Effector memory CD8-positive, alpha-beta T cell (primary cell): ENCODE results near the gene ARAF.

Experiments used
- ATAC-seq: fragments of 150-1000 bp; cut with Tn5 transposase; replicated peaks from 2 replicates; pipeline ENCODE4 v1.10.0; 2021; ENCODE audit warnings: mild to moderate bottlenecking, moderate library complexity
- DNase-seq, 3 experiments: peaks; one replicate each; pipeline ENCODE4 v3.0.0; 2021
- H3K27ac Mint-ChIP-seq, 2 donors: one replicate each; pipeline ENCODE4 v1.8.0; 2022; ENCODE audit warnings: mild to moderate bottlenecking in 2 of 2, mixed read lengths in 2 of 2, moderate library complexity in 2 of 2
- H3K27me3 Mint-ChIP-seq, 2 donors: one replicate each; pipeline ENCODE4 v1.8.0; 2022; ENCODE audit warnings: mixed read lengths in 2 of 2
- H3K36me3 Mint-ChIP-seq: one replicate; pipeline ENCODE4 v1.8.0; 2022; ENCODE audit warnings: mild to moderate bottlenecking, moderate library complexity, mixed read lengths; ENCODE audit not compliant: insufficient read depth
- H3K4me1 Mint-ChIP-seq, 2 donors: one replicate each; pipeline ENCODE4 v1.8.0; 2022; ENCODE audit warnings: low read depth in 2 of 2, mixed read lengths in 2 of 2
- H3K4me3 Mint-ChIP-seq, 2 donors: one replicate each; pipeline ENCODE4 v1.8.0; 2022; ENCODE audit warnings: mild to moderate bottlenecking in 2 of 2, mixed read lengths in 2 of 2, moderate library complexity in 2 of 2
- H3K9me3 Mint-ChIP-seq, 2 donors: one replicate each; pipeline ENCODE4 v1.8.0; 2022; ENCODE audit warnings: mixed read lengths in 2 of 2

The ARAF gene

GRCh38 chrX:47605024-47605423, 44.0 kb downstream of the ARAF start:
- peaks cover 0 to 4% of the 10 kb centered on the region in 2 donors for H3K4me1 Mint-ChIP-seq

GRCh38 chrX:47607091-47607490, 46.1 kb downstream of the ARAF start:
- no peaks in the 10 kb centered on the region for H3K36me3 Mint-ChIP-seq
- ATAC-seq = no peak
- H3K27me3 Mint-ChIP-seq = no peaks in the 10 kb centered on the region
- H3K4me1 Mint-ChIP-seq = peaks cover 0 to 4% of the 10 kb centered on the region in 2 donors
- H3K9me3 Mint-ChIP-seq = no peaks in the 10 kb centered on the region
- no peak overlapping the region for H3K27ac Mint-ChIP-seq
- H3K4me3 Mint-ChIP-seq = no peak overlapping the region
- no peak for DNase-seq

More at GRCh38 chrX:47605024-47605423, 44.0 kb downstream of the ARAF start:
- Mint-ChIP-seq H3K36me3 (no peaks in the 10 kb centered on the region), H3K9me3 (no peaks in the 10 kb centered on the region), H3K27me3 (no peaks in the 10 kb centered on the region), H3K27ac (no peak overlapping the region), H3K4me3 (no peak overlapping the region)
- DNase-seq (no peak), ATAC-seq (no peak)

- Mint-ChIP-seq H3K27ac (peak overlapping the region in 1 of 2 donors; percentile 75), H3K4me3 (no peak overlapping the region), H3K9me3 (no peaks in the 10 kb centered on the region), H3K4me1 (peaks cover 0 to 4% of the 10 kb centered on the region in 2 donors), H3K27me3 (no peaks in the 10 kb centered on the region), H3K36me3 (peaks cover under 1% of the 10 kb centered on the region)
- DNase-seq = no peak
- ATAC-seq = no peak
Measured at GRCh38 chrX:47608130-47608810, 47.3 kb downstream of the ARAF start.

GRCh38 chrX:47610511-47610910, 49.5 kb downstream of the ARAF start:
- Mint-ChIP-seq H3K36me3 (peaks cover 3% of the 10 kb centered on the region), H3K4me3 (no peak overlapping the region), H3K27me3 (peaks cover 0 to 8% of the 10 kb centered on the region in 2 donors), H3K4me1 (peaks cover 0 to 4% of the 10 kb centered on the region in 2 donors), H3K9me3 (no peaks in the 10 kb centered on the region), H3K27ac (no peak overlapping the region)
- no peak for ATAC-seq
- no peak for DNase-seq

GRCh38 chrX:47611489-47611888, 50.5 kb downstream of the ARAF start:
- no peak overlapping the region for H3K27ac Mint-ChIP-seq

GRCh38 chrX:47611926-47612325, 50.9 kb downstream of the ARAF start:
- Mint-ChIP-seq H3K27me3 (peaks cover 0 to 8% of the 10 kb centered on the region in 2 donors), H3K9me3 (no peaks in the 10 kb centered on the region), H3K4me1 (peaks cover 0 to 3% of the 10 kb centered on the region in 2 donors), H3K4me3 (no peak overlapping the region), H3K27ac (no peak overlapping the region), H3K36me3 (peaks cover 5% of the 10 kb centered on the region)
- DNase-seq = no peak
- no peak for ATAC-seq

More at GRCh38 chrX:47611489-47611888, 50.5 kb downstream of the ARAF start:
- H3K9me3 Mint-ChIP-seq = no peaks in the 10 kb centered on the region
- DNase-seq = no peak
- peaks cover 0 to 8% of the 10 kb centered on the region in 2 donors for H3K27me3 Mint-ChIP-seq
- peaks cover 5% of the 10 kb centered on the region for H3K36me3 Mint-ChIP-seq
- no peak for ATAC-seq
- no peak overlapping the region for H3K4me3 Mint-ChIP-seq
- peaks cover 0 to 3% of the 10 kb centered on the region in 2 donors for H3K4me1 Mint-ChIP-seq

GRCh38 chrX:47612418-47612817, 51.4 kb downstream of the ARAF start:
- ATAC-seq (no peak), DNase-seq (no peak)
- H3K4me1 Mint-ChIP-seq = peaks cover 0 to 3% of the 10 kb centered on the region in 2 donors
- no peak overlapping the region for H3K4me3 Mint-ChIP-seq
- peaks cover 0 to 8% of the 10 kb centered on the region in 2 donors for H3K27me3 Mint-ChIP-seq
- peaks cover 5% of the 10 kb centered on the region for H3K36me3 Mint-ChIP-seq
- H3K9me3 Mint-ChIP-seq = no peaks in the 10 kb centered on the region
- H3K27ac Mint-ChIP-seq = no peak overlapping the region

- no peak for ATAC-seq
- no peak for DNase-seq
- Mint-ChIP-seq H3K4me3 (no peak overlapping the region), H3K36me3 (peaks cover 5% of the 10 kb centered on the region), H3K27ac (no peak overlapping the region), H3K4me1 (peaks cover 0 to 3% of the 10 kb centered on the region in 2 donors), H3K27me3 (peaks cover 0 to 12% of the 10 kb centered on the region in 2 donors), H3K9me3 (no peaks in the 10 kb centered on the region)
Measured at GRCh38 chrX:47613082-47613481, 52.1 kb downstream of the ARAF start.

- DNase-seq (no peak), ATAC-seq (no peak)
- Mint-ChIP-seq H3K4me1 (peaks cover 0 to 2% of the 10 kb centered on the region in 2 donors), H3K27me3 (peaks cover 0 to 20% of the 10 kb centered on the region in 2 donors), H3K4me3 (no peak overlapping the region), H3K9me3 (no peaks in the 10 kb centered on the region), H3K27ac (no peak overlapping the region), H3K36me3 (peaks cover 9% of the 10 kb centered on the region)
Measured at GRCh38 chrX:47614618-47615017, 53.6 kb downstream of the ARAF start.

GRCh38 chrX:47618923-47619485, 58.0 kb downstream of the ARAF start:
- Mint-ChIP-seq H3K27me3 (peaks cover 6 to 41% of the 10 kb centered on the region in 2 donors), H3K4me3 (peak overlapping the region; percentile 72), H3K4me1 (peaks cover 5 to 10% of the 10 kb centered on the region in 2 donors), H3K36me3 (peaks cover 6% of the 10 kb centered on the region), H3K27ac (peak overlapping the region in 1 of 2 donors; percentile 38), H3K9me3 (no peaks in the 10 kb centered on the region)
- DNase-seq = no peak
- no peak for ATAC-seq

- H3K4me1 Mint-ChIP-seq = peaks cover 5 to 10% of the 10 kb centered on the region in 2 donors
- peak within 1 kb of the TSS in 1 of 2 donors; percentile 38 for H3K27ac Mint-ChIP-seq
Measured at GRCh38 chrX:47619486-47620302, 58.7 kb downstream of the ARAF start, which contains the start of gene SYN1. SYN1 (minus strand) TSS chrX:47619857; CDS start chrX:47619728, 129 bp downstream.

GRCh38 chrX:47620303-47620685, 59.3 kb downstream of the ARAF start:
- H3K9me3 Mint-ChIP-seq = no peaks in the 10 kb centered on the region
- H3K4me1 Mint-ChIP-seq = peaks cover 5 to 10% of the 10 kb centered on the region in 2 donors
- H3K27me3 Mint-ChIP-seq = peaks cover 6 to 50% of the 10 kb centered on the region in 2 donors
- peak overlapping the region; percentile 10 to 12 for H3K4me3 Mint-ChIP-seq
- H3K27ac Mint-ChIP-seq = no peak overlapping the region
- ATAC-seq (no peak), DNase-seq (no peak)
- peaks cover 6% of the 10 kb centered on the region for H3K36me3 Mint-ChIP-seq

More at GRCh38 chrX:47619486-47620302, 58.7 kb downstream of the ARAF start, which contains the start of gene SYN1:
- ATAC-seq = peak; percentile 95
- H3K9me3 Mint-ChIP-seq = no peaks in the 10 kb centered on the region
- H3K36me3 Mint-ChIP-seq = peaks cover 6% of the 10 kb centered on the region
- peaks cover 6 to 44% of the 10 kb centered on the region in 2 donors for H3K27me3 Mint-ChIP-seq
- peak within 1 kb of the TSS; percentile 72 for H3K4me3 Mint-ChIP-seq
- peak; percentile 75 to 82 (median 77) for DNase-seq
